PC-9 (cell line): Measurements from ENCODE around the gene GNL3.

Experiments
- EZH2 ChIP-seq: fragments of 200-600 bp; sonication (generic); IDR thresholded peaks from 2 replicates; pipeline ENCODE4 v1.8.0; 2017; ENCODE audit warnings: antibody characterized with exemption, low read depth
- TF ChIP-seq, protein P1 (sequence below): fragments of 200-600 bp; sonication (generic); conservative IDR thresholded peaks from 2 replicates; pipeline ENCODE4 v1.6.1; 2017; ENCODE audit warnings: mixed run types, antibody characterized with exemption, mild to moderate bottlenecking, moderate library complexity

DNA sequence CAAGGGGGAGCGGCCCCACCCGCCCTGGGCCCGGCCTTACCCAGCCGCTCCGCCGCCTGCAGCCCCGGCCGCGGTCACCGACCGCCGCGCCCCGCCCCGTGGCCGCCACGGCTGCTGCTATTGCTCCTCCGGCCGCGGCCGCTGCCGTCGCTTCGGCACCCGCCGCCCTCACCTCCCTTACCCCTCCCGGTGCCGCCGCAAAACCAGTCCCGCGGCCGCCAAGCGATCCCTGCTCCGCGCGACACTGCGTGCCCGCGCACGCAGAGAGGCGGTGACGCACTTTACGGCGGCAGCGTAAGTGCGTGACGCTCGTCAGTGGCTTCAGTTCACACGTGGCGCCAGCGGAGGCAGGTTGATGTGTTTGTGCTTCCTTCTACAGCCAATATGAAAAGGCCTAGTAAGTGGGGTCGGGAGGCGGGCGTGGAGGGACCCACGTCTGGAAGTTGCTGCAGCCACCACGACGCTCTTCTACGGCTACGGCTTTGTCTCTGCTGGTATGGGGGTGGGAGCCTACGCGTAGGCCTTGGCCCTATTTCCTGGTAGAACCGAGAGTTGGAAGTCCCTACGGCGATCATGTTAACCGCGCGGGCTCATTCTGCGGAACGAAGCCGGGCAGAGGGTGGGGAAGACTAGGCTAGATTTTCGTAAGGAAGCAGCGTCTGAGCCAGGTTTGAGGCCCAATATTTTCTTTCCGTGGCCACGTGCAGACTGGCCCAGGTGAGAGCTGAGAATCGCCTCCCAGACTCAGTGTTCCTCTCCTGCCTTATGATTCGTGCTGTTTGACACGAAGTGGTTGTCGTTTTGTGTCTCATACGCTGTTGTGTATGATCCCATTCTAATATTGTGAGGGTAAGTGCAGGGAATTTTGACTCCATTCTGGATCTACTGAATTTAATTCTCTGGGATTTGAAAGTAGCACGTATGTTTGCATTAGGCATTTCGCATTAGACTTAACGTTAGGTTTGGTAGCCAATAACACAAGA is at the start of gene GNL3, which contains the start of gene PBRM1:
- TF ChIP-seq EZH2, result no peak
- TF ChIP-seq, protein P1, sequence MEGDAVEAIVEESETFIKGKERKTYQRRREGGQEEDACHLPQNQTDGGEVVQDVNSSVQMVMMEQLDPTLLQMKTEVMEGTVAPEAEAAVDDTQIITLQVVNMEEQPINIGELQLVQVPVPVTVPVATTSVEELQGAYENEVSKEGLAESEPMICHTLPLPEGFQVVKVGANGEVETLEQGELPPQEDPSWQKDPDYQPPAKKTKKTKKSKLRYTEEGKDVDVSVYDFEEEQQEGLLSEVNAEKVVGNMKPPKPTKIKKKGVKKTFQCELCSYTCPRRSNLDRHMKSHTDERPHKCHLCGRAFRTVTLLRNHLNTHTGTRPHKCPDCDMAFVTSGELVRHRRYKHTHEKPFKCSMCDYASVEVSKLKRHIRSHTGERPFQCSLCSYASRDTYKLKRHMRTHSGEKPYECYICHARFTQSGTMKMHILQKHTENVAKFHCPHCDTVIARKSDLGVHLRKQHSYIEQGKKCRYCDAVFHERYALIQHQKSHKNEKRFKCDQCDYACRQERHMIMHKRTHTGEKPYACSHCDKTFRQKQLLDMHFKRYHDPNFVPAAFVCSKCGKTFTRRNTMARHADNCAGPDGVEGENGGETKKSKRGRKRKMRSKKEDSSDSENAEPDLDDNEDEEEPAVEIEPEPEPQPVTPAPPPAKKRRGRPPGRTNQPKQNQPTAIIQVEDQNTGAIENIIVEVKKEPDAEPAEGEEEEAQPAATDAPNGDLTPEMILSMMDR, result no peak
